HCT116 (cell line): Measurements from ENCODE around the gene PIMREG. TPM values are rescaled to one million over a fixed set of nuclear protein-coding genes. Genes with fewer than 3 reads are reported as not detected.

Experiments used
- ATAC-seq: fragments of 200-7000 bp; cut with Tn5 transposase; 2 replicates; pipeline ENCODE4 v1.9.1; 2020; ENCODE audit warnings: mild to moderate bottlenecking, moderate library complexity
- BruUV-seq: library from RNA; stranded (reverse); fragments of 400-500 nt; replicated peaks from 2 replicates; lab custom pipeline; 2021; lab: Mats Ljungman, UMichigan
- CTCF ChIA-PET: fragments of 300-600 bp; sonication (Branson Sonifier 250); formaldehyde crosslinking; loops from one replicate; lab custom pipeline; 2021; ENCODE audit warnings: antibody characterized with exemption; lab: Charles Lee
- POLR2A ChIA-PET: fragments of 300-600, 350-600 bp; sonication (Branson Sonifier 250); formaldehyde crosslinking; loops from one replicate; lab custom pipeline; 2021; ENCODE audit warnings: antibody characterized with exemption; lab: Charles Lee
- RAD21 ChIA-PET, 2 experiments: fragments of 300-600 bp; sonication (Branson Sonifier 250); formaldehyde crosslinking; loops; one replicate each; lab custom pipeline; 2023; ENCODE audit warnings: low total read pairs in 2 of 2; ENCODE audit not compliant: uncharacterized antibody in 2 of 2, unreplicated experiment in 2 of 2, low non-redundant PET in 1 of 2; lab: Charles Lee
- DNase-seq: peaks from one replicate; pipeline ENCODE4 v3.0.0-alpha.2; 2010; ENCODE audit warnings: low read depth, low spot score
- H2AFZ ChIP-seq: fragments of 200-600 bp; shearing (Covaris generic), sonication (generic); 2 replicates; pipeline ENCODE4 v1.6.1; 2017; ENCODE audit warnings: low read depth, mixed run types, mixed read lengths, antibody characterized with exemption, low read length; ENCODE audit not compliant: poor library complexity, severe bottlenecking
- H3K27ac ChIP-seq: 2 replicates; pipeline ENCODE4 v1.5.1; 2012; ENCODE audit warnings: low read depth, low read length
- H3K27me3 ChIP-seq: fragments of 200-600 bp; sonication (generic); 2 replicates; pipeline ENCODE4 v1.6.1; 2016; ENCODE audit warnings: mixed run types, low read length, mixed read lengths; ENCODE audit not compliant: insufficient read depth
- H3K36me3 ChIP-seq, 2 experiments: fragments of 200-500 bp in 1 of 2; fragments of 200-600 bp in 1 of 2; sonication (Bioruptor generic) in 1 of 2; sonication (generic) in 1 of 2; 2 replicates each; pipeline versions ENCODE4 v1.5.1 to v1.6.1; 2014 to 2016; ENCODE audit warnings: low read length in 2 of 2, inconsistent platforms in 1 of 2, mixed read lengths in 1 of 2, mixed run types in 1 of 2; ENCODE audit not compliant: insufficient read depth in 2 of 2, control insufficient read depth in 1 of 2
- H3K4me1 ChIP-seq, 2 experiments: fragments of 200-600 bp in 1 of 2; sonication (generic) in 1 of 2; 2 replicates each; pipeline versions ENCODE4 v1.5.1 to v1.6.1; 2012 to 2017; ENCODE audit warnings: low read length in 2 of 2, inconsistent platforms in 1 of 2, mild to moderate bottlenecking in 1 of 2, mixed read lengths in 1 of 2, mixed run types in 1 of 2, moderate library complexity in 1 of 2; ENCODE audit not compliant: insufficient read depth in 2 of 2, control insufficient read depth in 1 of 2
- H3K4me2 ChIP-seq: fragments of 200-600 bp; sonication (generic); 2 replicates; pipeline ENCODE4 v1.6.1; 2017; ENCODE audit warnings: mixed run types, low read length, mixed read lengths
- H3K4me3 ChIP-seq, 2 experiments: fragments of 200-600 bp in 1 of 2; sonication (generic) in 1 of 2; replicated peaks in 1 of 2; 2 replicates each; pipeline ENCODE4 v1.5.1; 2011 to 2016; ENCODE audit warnings: low read length in 2 of 2, control low read depth in 1 of 2, low read depth in 1 of 2, mild to moderate bottlenecking in 1 of 2, mixed read lengths in 1 of 2, mixed run types in 1 of 2
- H3K79me2 ChIP-seq: fragments of 200-600 bp; sonication (generic); 2 replicates; pipeline ENCODE4 v1.6.1; 2017; ENCODE audit warnings: mild to moderate bottlenecking, mixed run types, low read length, moderate library complexity, mixed read lengths; ENCODE audit not compliant: insufficient read depth
- H3K9ac ChIP-seq: fragments of 200-600 bp; sonication (generic); 2 replicates; pipeline ENCODE4 v1.6.1; 2016; ENCODE audit warnings: low read length, mixed read lengths
- H3K9me2 ChIP-seq: fragments of 200-600 bp; sonication (generic), shearing (Covaris generic); 2 replicates; pipeline ENCODE4 v1.6.1; 2017; ENCODE audit warnings: mixed run types, mild to moderate bottlenecking, moderate library complexity; ENCODE audit not compliant: insufficient read depth
- H3K9me3 ChIP-seq, 2 experiments: fragments of 200-500 bp in 1 of 2; fragments of 200-600 bp in 1 of 2; sonication (Bioruptor generic) in 1 of 2; sonication (generic) in 1 of 2; 2 replicates each; pipeline ENCODE4 v1.6.1; 2014 to 2017; ENCODE audit warnings: low read length in 2 of 2, mixed read lengths in 2 of 2, inconsistent platforms in 1 of 2, low read depth in 1 of 2, mild to moderate bottlenecking in 1 of 2, mixed run types in 1 of 2, moderate library complexity in 1 of 2; ENCODE audit not compliant: control insufficient read depth in 1 of 2, insufficient read depth in 1 of 2
- H4K20me1 ChIP-seq: fragments of 200-600 bp; sonication (generic), shearing (Covaris generic); 2 replicates; pipeline ENCODE4 v1.6.1; 2017; ENCODE audit warnings: mixed run types, mild to moderate bottlenecking, moderate library complexity; ENCODE audit not compliant: insufficient read depth
- CEBPB ChIP-seq: IDR thresholded peaks from 2 replicates; pipeline ENCODE4 v1.6.1; 2012; ENCODE audit warnings: low read depth
- EZH2 ChIP-seq: fragments of 200-600 bp; sonication (generic); IDR thresholded peaks from 2 replicates; pipeline ENCODE4 v1.6.1; 2017; ENCODE audit warnings: antibody characterized with exemption, mixed run types
- EZH2phosphoT487 ChIP-seq: fragments of 200-600 bp; IDR thresholded peaks from 2 replicates; pipeline ENCODE4 v1.6.1; 2018; ENCODE audit warnings: antibody characterized with exemption, borderline replicate concordance
- POLR2A ChIP-seq: IDR thresholded peaks from 2 replicates; pipeline ENCODE4 v1.7.0; 2011; ENCODE audit warnings: borderline replicate concordance; ENCODE audit not compliant: insufficient read depth, insufficient read length; ENCODE audit errors: extremely low read depth
- POLR2AphosphoS5 ChIP-seq: IDR thresholded peaks from 2 replicates; pipeline ENCODE4 v1.6.1; 2011; ENCODE audit warnings: mild to moderate bottlenecking, low read depth, low read length, moderate library complexity
- RAD21 ChIP-seq: IDR thresholded peaks from 2 replicates; pipeline ENCODE4 v1.6.1; 2012; ENCODE audit warnings: low read depth, mild to moderate bottlenecking
- SIN3A ChIP-seq: IDR thresholded peaks from 2 replicates; pipeline ENCODE4 v1.6.1; 2012; ENCODE audit warnings: low read depth
- SP1 ChIP-seq: IDR thresholded peaks from 2 replicates; pipeline ENCODE4 v1.6.1; 2012; ENCODE audit warnings: low read depth
- SRF ChIP-seq: IDR thresholded peaks from 2 replicates; pipeline ENCODE4 v1.6.1; 2012; ENCODE audit warnings: low read depth
- TCF7L2 ChIP-seq: IDR thresholded peaks from 2 replicates; pipeline ENCODE4 v1.7.0; 2011; ENCODE audit warnings: borderline replicate concordance, inconsistent platforms; ENCODE audit not compliant: insufficient read depth, insufficient read length; ENCODE audit errors: extremely low read depth
- YY1 ChIP-seq: IDR thresholded peaks from 2 replicates; pipeline ENCODE4 v1.6.1; 2011; ENCODE audit warnings: low read length, low read depth, moderate library complexity, mild to moderate bottlenecking; ENCODE audit not compliant: insufficient replicate concordance; ENCODE audit errors: extremely low read depth
- ZFX ChIP-seq: fragments of 450-650 bp; IDR thresholded peaks from 2 replicates; pipeline ENCODE4 v1.6.1; 2017
- ZNF274 ChIP-seq: fragments of 200-500 bp; sonication (Bioruptor generic); IDR thresholded peaks from 2 replicates; pipeline ENCODE4 v1.6.1; 2014; ENCODE audit warnings: mild to moderate bottlenecking, low read depth, low read length, inconsistent platforms
- intact Hi-C: fragments of 100-400 bp; cut with micrococcal nuclease; formaldehyde crosslinking; loops from 2 replicates; pipeline ENCODE4 v1.10.0; 2022
- total RNA-seq: library from RNA; stranded (reverse); gene quantifications from one replicate; pipeline ENCODE4 v1.2.1, GENCODE V29; 2021; ENCODE audit not compliant: unreplicated experiment
- TF ChIP-seq, protein P1 (sequence below): IDR thresholded peaks from 2 replicates; pipeline ENCODE4 v1.6.1; 2012
- TF ChIP-seq, protein P2 (sequence below), 3 experiments: fragments of 200-600 bp in 1 of 3; sonication (generic) in 1 of 3; IDR thresholded peaks in 2 of 3; conservative IDR thresholded peaks in 1 of 3; 2 replicates each; pipeline ENCODE4 v1.5.1; 2012 to 2017; ENCODE audit warnings: low read depth in 2 of 3, low read length in 2 of 3, antibody characterized with exemption in 1 of 3, borderline replicate concordance in 1 of 3, control low read depth in 1 of 3, mild to moderate bottlenecking in 1 of 3, mixed read lengths in 1 of 3, mixed run types in 1 of 3, moderate library complexity in 1 of 3; ENCODE audit not compliant: insufficient read depth in 1 of 3
- TF ChIP-seq, protein P3 (sequence below): IDR thresholded peaks from 2 replicates; pipeline ENCODE4 v1.6.1; 2012
- TF ChIP-seq, protein P4 (sequence below): IDR thresholded peaks from 2 replicates; pipeline ENCODE4 v1.6.1; 2011; ENCODE audit warnings: mild to moderate bottlenecking, low read length, moderate library complexity; ENCODE audit not compliant: insufficient replicate concordance; ENCODE audit errors: extremely low read depth

Gene PIMREG
- total RNA-seq, 1 experiment from 2014 or later: 57.0 TPM

DNA sequence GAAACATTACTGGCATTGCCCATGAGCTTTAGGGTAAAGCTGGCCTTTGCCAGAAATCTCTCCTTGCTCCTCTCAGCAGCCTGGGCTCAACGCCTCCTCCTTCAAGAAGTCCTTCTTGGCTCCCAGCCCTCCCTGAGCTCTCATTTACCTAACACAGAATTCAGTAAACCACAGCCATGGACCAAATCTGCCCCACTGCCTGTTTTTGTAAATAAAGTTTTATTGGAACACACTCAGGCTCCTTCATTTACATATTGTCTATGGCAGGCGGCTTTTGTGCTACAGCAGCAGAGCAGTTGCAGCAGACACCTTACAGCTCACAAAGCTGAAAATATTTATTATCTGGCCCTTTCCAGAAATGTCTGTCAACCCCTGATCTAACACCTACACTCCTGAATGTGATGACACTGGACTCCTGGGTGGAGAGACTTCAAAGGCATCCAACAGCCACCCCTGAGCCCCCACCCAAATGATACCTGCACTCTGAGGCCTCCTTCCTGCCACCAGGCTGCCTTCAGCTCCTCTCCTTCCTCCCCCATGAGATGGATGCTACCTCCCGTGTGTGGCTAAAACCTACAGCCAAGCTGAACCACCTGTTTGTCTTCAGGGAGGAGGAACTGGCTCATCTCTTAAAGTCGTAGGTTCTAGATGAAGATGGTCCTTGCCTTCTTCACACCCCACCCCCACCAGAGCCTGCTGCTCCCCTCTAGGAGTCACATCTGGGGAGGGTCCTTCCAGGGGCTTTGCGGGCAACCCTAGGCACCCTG lies 41.6 kb downstream of the PIMREG start (continued):
- TF ChIP-seq, protein P1, sequence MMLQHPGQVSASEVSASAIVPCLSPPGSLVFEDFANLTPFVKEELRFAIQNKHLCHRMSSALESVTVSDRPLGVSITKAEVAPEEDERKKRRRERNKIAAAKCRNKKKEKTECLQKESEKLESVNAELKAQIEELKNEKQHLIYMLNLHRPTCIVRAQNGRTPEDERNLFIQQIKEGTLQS: no peak
- no peak for TF ChIP-seq ZFX
- no peak for TF ChIP-seq POLR2A

DNA sequence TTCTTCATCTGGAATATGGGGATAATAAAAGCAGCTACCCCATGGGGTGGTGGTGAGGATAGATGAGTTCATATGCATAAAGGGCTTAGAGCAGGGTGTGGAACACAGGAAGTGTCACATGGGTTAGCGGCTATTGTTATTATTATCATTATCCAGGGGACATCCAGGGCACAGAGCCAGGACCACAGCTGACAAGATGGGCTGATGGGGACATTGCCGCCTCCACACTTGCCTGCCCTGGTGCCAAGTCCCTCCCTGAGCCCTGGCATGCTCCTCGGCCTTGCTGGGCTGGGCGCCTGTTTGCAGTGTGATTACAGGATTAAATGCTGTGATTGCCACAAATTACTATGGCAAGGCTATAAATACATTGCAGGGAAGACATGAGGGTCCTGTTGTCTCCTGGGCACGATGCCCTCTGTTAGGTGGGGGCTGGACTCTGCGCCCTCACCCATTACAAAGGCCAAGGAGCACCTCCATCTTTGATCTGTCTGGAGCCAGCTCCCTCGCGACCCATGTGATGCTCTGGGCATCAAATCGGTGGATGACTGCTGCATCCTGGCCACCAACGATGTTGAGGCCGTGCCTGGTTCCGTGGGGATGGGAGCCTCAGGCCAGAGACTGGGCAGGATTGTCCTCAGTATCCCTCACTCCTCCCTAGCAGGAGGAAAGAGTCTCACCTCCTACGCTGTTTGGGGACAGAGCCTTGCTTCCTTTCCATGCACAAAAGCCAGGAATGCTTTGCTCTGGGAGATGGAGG lies 43.2 kb downstream of the PIMREG start:
- Histone ChIP-seq H3K9ac (no peak overlapping the region), H3K79me2 (no peaks in the 10 kb centered on the region), H3K4me1 (peaks cover 0 to 4% of the 10 kb centered on the region in 2 experiments; a peak in 1 of 4 replicates), H3K9me2 (no peaks in the 10 kb centered on the region), H3K9me3 (no peaks in the 10 kb centered on the region), H3K27me3 (no peaks in the 10 kb centered on the region), H3K27ac (no peak overlapping the region), H3K4me3 (no peak overlapping the region), H2AFZ (no peak overlapping the region), H4K20me1 (no peaks in the 10 kb centered on the region), H3K36me3 (no peaks in the 10 kb centered on the region), H3K4me2 (no peak overlapping the region)
- ATAC-seq: no peak
- TF ChIP-seq TCF7L2 (no peak), YY1 (no peak), SRF (no peak), RAD21 (no peak), ZNF274 (no peak), EZH2phosphoT487 (no peak), SP1 (no peak), POLR2A (no peak), POLR2AphosphoS5 (no peak), SIN3A (no peak), EZH2 (no peak), CEBPB (no peak)
- TF ChIP-seq, protein P2, sequence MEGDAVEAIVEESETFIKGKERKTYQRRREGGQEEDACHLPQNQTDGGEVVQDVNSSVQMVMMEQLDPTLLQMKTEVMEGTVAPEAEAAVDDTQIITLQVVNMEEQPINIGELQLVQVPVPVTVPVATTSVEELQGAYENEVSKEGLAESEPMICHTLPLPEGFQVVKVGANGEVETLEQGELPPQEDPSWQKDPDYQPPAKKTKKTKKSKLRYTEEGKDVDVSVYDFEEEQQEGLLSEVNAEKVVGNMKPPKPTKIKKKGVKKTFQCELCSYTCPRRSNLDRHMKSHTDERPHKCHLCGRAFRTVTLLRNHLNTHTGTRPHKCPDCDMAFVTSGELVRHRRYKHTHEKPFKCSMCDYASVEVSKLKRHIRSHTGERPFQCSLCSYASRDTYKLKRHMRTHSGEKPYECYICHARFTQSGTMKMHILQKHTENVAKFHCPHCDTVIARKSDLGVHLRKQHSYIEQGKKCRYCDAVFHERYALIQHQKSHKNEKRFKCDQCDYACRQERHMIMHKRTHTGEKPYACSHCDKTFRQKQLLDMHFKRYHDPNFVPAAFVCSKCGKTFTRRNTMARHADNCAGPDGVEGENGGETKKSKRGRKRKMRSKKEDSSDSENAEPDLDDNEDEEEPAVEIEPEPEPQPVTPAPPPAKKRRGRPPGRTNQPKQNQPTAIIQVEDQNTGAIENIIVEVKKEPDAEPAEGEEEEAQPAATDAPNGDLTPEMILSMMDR (IDR thresholded peaks at IDR 0.05 in 2 of 3, conservative IDR thresholded peaks at IDR 0.05 in 1 of 3; ENCODE audit: borderline replicate concordance in 1 of 3, insufficient read depth in 1 of 3, low read depth in 2 of 3, low read length in 2 of 3): no peak
- TF ChIP-seq, protein P3, sequence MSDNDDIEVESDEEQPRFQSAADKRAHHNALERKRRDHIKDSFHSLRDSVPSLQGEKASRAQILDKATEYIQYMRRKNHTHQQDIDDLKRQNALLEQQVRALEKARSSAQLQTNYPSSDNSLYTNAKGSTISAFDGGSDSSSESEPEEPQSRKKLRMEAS: no peak
- TF ChIP-seq, protein P1: no peak
- TF ChIP-seq, protein P4, sequence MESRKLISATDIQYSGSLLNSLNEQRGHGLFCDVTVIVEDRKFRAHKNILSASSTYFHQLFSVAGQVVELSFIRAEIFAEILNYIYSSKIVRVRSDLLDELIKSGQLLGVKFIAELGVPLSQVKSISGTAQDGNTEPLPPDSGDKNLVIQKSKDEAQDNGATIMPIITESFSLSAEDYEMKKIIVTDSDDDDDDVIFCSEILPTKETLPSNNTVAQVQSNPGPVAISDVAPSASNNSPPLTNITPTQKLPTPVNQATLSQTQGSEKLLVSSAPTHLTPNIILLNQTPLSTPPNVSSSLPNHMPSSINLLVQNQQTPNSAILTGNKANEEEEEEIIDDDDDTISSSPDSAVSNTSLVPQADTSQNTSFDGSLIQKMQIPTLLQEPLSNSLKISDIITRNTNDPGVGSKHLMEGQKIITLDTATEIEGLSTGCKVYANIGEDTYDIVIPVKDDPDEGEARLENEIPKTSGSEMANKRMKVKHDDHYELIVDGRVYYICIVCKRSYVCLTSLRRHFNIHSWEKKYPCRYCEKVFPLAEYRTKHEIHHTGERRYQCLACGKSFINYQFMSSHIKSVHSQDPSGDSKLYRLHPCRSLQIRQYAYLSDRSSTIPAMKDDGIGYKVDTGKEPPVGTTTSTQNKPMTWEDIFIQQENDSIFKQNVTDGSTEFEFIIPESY: no peak
- ChIA-PET CTCF (no interaction called here), POLR2A (no interaction called here), RAD21 (no interaction called here)
- no TSS peak for BruUV-seq
- no peak for DNase-seq
- intact Hi-C loops: no loop called here
